ENCODE data around the gene TENM4.

Gene TENM4

GRCh38 chr11:78787696-78788095 is 653.1 kb downstream of the TENM4 start:
- no peak for DNase-seq (ENCODE audit: low read depth)

DNA sequence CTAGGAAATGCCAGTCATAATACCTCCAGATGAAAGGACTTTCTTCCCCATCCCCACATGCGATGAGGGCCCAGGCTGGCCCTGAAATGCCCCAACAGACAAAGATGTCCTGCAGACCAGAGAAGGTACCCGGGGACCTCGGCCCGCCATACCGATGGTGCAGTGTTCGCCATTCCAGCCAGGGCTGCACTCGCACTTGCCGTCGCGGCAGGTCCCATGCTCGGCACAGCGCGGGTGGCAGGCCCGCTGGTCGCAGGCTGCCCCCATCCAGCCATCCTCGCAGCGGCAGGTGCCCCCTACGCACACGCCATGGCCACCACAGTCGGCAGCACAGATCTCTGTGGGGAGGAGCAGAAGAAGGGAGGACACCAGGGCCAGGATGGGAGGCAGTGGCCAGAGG is 654.1 kb downstream of the TENM4 start:
- DNase-seq (ENCODE audit: low read depth): no peak

GRCh38 chr11:78786086-78786485 is 654.7 kb downstream of the TENM4 start:
- no peak for DNase-seq (ENCODE audit: low read depth)

DNA sequence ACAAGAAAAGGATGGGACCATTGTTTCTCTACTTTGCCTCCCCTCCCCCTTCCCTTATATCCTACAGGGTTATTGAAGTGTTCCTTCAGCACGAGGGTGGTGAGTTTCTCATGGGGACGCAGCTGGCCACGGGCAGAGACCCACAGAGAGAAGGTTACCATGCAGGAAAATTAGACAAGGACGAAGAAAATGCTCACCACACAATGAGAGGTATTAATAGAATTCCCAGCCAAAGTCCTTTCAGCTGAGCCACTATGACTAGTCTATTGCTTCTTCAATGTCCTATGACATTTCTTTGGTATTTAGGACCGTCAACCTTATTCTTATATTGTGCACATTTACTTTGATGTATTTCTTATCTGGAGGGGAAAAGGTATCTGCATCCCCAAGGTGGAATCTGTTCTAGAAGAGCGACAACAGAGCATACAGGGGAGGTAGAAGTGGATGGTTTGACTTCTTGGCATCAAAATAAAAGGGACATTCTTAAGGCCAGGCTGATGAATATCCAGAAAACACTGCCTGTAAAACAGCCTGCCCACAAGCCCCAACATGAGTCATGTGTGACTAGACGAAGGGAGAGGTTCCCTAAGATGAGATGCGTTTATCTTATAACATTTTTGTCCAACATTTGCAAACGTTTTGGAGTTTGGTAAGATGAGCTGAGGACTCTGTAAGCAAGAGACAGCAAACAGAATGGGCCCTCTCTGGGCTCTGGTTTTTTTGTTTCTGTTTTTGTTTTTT is 656.3 kb downstream of the TENM4 start:
- no peak for DNase-seq (ENCODE audit: low read depth)

DNA sequence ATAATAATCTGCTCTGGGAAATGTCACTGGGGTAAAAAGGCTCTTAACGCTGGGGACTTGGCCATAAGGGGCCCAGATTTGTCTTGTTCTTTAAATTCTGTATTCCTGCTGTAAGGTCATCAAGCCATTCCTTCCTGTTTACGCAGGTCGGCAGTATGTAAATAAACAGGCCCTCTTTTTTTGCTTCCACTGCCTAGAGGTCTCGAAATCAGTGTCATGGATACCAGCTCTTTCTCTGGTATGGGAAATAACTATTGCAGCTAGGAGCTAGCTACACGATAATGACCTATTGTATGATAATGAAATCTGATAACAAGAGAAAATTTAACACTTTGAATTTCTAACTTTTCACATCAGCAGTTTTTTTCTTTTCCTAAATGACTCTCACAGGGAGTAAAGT is 657.0 kb downstream of the TENM4 start:
- no peak for DNase-seq (ENCODE audit: low read depth)

- DNase-seq (ENCODE audit: low read depth): no peak
Observed at GRCh38 chr11:78783301-78783700, 657.5 kb downstream of the TENM4 start.

DNA sequence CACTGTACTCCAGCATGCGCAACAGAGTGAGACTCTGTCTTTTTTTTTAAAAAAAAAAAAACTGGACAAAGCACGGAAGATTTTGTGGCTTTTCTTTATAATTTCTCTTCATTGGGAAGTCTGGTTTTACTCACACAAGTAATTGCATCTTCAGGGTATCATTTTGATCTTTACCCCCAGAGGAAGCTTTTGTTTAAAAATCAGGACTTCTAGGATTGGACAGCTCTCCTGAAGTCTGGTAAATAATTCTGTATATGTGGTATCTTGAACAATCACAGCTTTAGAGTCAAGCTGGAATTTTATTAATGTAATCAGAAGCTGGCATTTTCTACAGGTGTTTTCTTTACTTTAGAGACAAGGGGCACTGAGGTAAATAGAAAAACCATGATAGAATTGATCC is 658.1 kb downstream of the TENM4 start:
- no peak for DNase-seq (ENCODE audit: low read depth)

DNA sequence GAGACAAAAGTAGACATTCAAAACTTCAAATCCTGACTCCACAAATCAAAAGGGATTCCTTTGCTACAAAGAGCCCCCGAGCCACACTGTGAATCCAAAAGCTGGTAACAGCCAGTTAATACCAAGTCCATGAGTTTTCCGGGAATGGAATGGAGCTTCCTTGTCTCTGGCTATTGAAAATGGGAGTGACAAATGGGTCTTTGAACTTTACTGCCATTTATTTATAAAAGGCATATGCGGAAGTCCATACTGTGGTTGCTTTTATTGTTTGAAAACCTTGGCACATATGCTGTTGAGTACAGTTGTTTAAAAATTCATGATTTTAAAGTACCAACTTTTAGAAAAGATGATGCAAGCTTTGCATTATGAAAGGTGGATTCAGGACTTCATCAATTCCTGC is 659.9 kb downstream of the TENM4 start:
- DNase-seq (ENCODE audit: low read depth): no peak

DNA sequence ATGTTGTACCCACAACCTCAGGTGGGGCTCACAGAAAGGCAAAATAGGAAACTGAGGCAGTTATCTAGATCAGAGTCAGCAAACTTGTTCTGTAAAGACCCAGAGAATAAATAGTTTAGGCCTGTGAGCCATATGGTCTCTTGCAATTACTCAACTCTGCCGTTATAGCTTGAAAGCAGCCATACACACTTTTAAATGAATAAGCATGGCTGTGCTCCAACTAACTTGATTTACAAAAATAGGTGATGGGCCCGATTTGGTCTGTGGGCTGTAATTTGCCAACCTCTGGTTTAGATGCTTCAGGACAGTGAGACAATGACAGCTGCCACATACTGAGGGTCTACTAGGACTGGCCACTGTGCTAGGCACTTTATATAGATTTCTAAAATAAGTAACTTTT is 667.3 kb downstream of the TENM4 start:
- DNase-seq (ENCODE audit: low read depth): no peak

GRCh38 chr11:78773077-78773476 is 667.8 kb downstream of the TENM4 start:
- no peak for DNase-seq (ENCODE audit: low read depth)

DNA sequence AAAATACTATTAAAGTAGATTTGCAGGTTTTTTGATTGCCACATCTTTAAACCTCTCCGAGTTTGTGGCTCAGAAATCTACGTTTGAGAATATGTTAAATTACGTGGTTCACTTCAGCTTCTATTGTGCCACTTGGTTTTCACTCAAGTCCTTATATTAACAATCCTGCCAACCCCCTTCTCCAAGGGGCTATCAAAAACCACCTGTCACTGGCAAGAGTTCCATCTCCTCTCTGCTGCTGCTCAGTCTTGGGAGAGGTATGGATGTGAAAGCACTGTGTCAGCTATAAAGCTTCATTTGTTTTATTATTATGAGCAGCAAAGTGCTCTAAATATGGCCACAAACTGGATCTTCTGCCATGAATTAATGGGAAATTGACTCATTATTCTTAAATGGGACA is 668.6 kb downstream of the TENM4 start:
- no peak for DNase-seq (ENCODE audit: low read depth)

GRCh38 chr11:78770931-78771330 is 669.9 kb downstream of the TENM4 start:
- DNase-seq (ENCODE audit: low read depth): no peak

GRCh38 chr11:78768971-78769370 is 671.9 kb downstream of the TENM4 start:
- DNase-seq (ENCODE audit: low read depth): no peak

GRCh38 chr11:78768345-78768744 is 672.5 kb downstream of the TENM4 start:
- no peak for DNase-seq (ENCODE audit: low read depth)

DNA sequence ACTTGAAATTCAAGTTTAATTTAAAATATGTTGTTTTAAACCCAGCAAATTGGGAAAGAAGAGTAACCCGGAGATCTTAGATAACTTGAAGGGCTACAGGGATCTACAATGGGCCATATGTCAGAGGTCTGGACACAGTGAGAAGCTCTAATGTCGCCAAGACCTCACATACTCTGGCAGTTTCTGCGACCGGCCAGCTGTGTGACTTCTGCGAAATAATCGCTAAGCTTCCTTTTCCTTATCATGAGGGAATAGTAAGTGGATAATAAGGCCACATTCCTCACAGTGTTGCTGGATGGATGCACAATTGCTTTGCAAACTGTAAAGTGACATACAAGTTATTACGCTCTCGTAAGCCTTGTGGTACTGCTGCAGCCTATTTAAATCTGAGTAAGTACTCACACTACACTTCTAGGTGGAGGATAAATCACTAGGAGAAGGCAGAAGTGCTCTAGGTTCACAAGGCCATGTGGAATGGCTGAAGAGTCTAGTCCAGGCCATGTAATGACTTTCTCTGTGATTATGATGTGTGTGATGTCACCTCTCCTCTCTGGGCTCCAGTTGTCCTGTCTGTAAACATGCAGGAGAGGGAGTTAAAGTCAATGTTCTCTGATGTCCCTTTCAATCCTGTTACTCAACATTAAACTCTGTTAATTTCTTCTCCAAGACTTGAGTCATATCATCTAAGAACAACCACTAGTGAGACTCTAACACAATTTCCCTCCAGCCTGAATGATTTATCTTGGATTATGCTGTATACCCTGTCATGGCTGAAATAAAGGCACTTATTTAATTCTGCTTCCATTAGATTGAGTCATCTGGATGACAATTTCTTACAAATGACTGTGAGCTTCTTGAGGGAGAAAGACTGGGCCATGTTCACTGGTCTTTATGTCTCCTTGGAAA is 673.5 kb downstream of the TENM4 start:
- no peak for DNase-seq (ENCODE audit: low read depth)

DNA sequence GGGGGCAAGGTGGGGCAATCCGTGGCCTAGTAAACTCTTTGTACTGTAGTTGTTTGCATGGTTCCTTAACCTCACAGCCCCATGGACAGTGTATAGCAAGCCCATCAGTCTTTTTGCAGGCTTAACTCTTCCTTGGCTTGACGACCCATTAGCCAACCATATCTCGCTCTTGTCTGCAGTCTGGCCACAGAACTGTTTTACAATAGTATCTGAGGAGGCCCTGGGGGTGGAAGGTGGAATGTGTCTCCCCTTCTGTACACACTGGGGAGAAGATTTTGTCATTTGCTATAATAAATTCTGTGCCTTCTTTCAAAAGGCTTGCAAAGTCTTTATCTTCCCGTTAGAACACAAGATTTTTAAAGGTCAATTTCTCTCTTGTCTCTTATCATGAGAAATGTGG is 675.9 kb downstream of the TENM4 start:
- DNase-seq (ENCODE audit: low read depth): no peak

GRCh38 chr11:78763664-78764063 is 677.2 kb downstream of the TENM4 start:
- no peak for DNase-seq (ENCODE audit: low read depth)

DNA sequence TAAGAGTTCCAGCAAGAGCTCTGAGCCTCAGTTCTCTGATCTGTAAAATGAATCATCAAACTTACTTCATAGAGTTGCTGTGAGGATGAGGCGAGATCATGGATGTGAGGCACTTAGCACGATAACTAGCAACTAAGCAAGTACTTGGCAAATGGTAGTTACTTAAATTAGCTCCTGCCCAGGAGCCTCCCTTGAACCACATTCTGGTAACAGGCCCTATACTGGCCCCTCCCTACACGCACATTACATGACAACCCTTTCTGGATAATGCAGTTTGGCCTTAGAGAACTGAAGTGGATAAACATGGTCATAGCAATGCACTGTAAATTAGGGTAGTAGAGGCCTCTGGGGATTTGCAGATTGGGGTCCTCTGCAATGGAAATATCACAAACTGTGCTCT is 678.7 kb downstream of the TENM4 start:
- DNase-seq (ENCODE audit: low read depth): no peak

GRCh38 chr11:78759071-78759470 is 681.8 kb downstream of the TENM4 start:
- no peak for DNase-seq (ENCODE audit: low read depth)

DNA sequence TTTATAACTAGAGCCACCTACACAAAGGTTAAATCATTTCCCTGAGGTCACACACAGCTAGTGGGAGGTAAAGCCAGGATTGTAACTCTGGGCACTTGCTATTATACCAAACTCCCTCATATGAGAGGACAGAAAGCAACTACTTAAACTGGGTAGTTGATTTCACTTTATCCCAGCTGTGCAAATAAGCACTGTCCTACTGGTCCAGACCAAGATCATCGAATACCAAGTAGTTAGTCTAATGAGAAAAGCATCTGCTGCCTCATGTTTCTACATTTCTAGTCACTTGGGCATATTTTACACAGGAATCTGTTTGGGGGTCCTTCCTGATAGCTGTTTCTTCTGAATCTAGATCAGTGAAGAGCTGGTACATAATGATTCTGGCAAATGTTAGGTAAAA is 687.5 kb downstream of the TENM4 start:
- DNase-seq (ENCODE audit: low read depth): no peak

DNA sequence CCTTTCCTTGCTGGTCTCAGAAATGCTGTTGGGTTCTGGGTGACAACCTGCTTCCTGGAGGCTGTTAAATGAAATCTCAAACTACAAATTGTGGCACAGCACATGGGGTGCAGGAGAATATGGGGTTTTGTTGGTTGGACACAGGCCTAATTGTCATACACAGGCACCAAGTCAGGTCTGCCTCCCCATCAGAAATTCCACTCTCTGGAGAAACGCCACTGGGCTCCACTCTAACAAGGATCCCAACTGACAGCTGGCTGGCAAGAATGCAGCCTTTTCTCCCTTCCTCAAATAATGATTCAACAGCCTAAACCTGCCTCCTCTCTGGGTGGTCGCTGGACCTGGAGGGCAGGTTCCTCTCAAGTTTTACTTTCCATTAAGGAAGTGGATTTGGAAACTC is 688.3 kb downstream of the TENM4 start:
- no peak for DNase-seq (ENCODE audit: low read depth)

DNA sequence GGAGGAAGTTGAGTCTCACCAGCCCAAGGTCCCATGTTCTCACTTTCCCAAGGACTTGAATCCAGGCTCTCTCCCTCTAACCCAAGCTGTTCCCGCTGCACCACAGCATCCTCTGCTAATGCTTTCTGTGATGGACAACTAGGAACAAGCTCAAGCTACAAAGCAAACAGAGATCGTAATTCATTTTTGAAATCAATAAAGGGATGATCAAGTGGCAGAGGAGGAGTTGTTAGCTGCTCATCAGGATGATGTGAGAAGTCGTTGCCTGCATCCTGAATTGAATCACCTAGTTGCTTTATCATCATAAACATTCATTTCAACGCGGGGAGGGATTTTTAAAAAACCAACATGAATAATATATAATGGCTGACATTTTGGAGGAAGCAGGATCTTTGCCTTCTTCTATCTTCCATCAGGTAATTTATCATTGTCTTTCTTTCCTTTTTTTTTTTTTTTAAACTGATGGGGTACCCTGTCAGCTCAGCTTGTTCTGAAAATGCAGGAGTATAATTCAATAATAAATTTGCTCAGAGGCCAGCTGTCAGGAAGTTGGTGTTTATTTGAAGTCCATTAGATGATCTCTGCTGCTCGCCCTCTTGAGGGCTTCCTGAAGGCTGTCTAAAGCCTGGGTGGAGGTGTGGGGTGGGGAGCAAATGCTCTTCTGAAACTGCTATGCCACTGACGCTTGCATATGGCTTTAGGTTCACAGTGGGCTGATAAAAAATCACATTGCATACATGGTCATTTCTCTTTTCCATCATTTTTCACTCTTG is 691.7 kb downstream of the TENM4 start:
- no peak for DNase-seq (ENCODE audit: low read depth)

DNA sequence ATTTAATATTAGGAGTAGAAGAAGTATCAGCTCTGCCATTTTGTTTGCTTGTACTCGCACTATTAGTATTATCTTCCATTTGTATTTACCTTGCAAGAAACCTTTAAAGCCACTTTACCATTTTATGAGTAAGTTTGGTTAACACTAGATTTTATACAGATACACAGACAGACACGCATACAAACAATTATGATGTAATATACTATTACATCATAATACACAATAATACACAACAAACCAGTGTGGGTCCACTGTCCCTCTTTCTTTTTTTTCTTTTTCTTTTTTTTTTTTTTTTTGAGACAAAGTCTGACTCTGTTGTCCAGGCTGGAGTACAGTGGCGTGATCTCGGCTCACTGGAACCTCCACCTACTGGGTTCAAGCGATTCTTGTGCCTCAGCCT is 695.9 kb downstream of the TENM4 start:
- DNase-seq (ENCODE audit: low read depth): no peak
